Sigmoid colon (tissue), 7 donors: ENCODE data around the gene MCM3. TPM values are rescaled to one million over a fixed set of nuclear protein-coding genes. Genes with fewer than 3 reads are reported as not detected.

Experiments
- DNase-seq: peaks from one replicate; pipeline ENCODE4 v3.0.0-alpha.2; 2019
- H3K27ac ChIP-seq, 4 donors: fragments of 200-600 bp; sonication (generic); one replicate each; pipeline ENCODE4 v1.5.1; 2016 to 2019; ENCODE audit warnings: mild to moderate bottlenecking in 1 of 4
- H3K27me3 ChIP-seq, 3 donors: fragments of 200-600 bp; sonication (generic); one replicate each; pipeline ENCODE4 v1.5.1; 2019; ENCODE audit warnings: mild to moderate bottlenecking in 1 of 3
- H3K36me3 ChIP-seq, 4 donors: fragments of 200-600 bp; sonication (generic); one replicate each; pipeline ENCODE4 v1.5.1; 2016 to 2019
- H3K4me1 ChIP-seq, 4 donors: fragments of 200-600 bp; sonication (generic); one replicate each; pipeline ENCODE4 v1.5.1; 2017 to 2019
- H3K4me3 ChIP-seq, 4 donors: fragments of 200-600 bp; sonication (generic); one replicate each; pipeline ENCODE4 v1.5.1; 2017 to 2019; ENCODE audit warnings: mild to moderate bottlenecking in 2 of 4, moderate library complexity in 1 of 4
- H3K9me3 ChIP-seq, 4 donors: fragments of 200-600 bp in 3 of 4; sonication (generic) in 3 of 4; one replicate each; pipeline versions ENCODE4 v1.5.1 to v1.6.1; 2013 to 2019
- CTCF ChIP-seq, 4 experiments: fragments of 450-650 bp in 3 of 4; fragments of 200-600 bp in 1 of 4; IDR thresholded peaks; one replicate each; pipeline ENCODE4 v1.5.1; 2016 to 2019; ENCODE audit warnings: antibody characterized with exemption in 4 of 4, mild to moderate bottlenecking in 3 of 4, moderate library complexity in 2 of 4
- EP300 ChIP-seq, 4 donors: sonication (generic); formaldehyde crosslinking; IDR thresholded peaks; one replicate each; pipeline ENCODE4 v1.6.1; 2017; ENCODE audit warnings: antibody characterized with exemption in 4 of 4
- POLR2A ChIP-seq, 2 donors: fragments of 450-650 bp; IDR thresholded peaks; one replicate each; pipeline ENCODE4 v1.6.1; 2016; ENCODE audit warnings: antibody characterized with exemption in 2 of 2, mild to moderate bottlenecking in 2 of 2, moderate library complexity in 2 of 2
- POLR2AphosphoS5 ChIP-seq, 4 donors: sonication (generic); formaldehyde crosslinking; IDR thresholded peaks; one replicate each; pipeline ENCODE4 v1.6.1; 2017; ENCODE audit warnings: antibody characterized with exemption in 4 of 4
- WGBS, 2 donors: extraction: QIAGEN DNeasy Blood & Tissue Kit; methylation state at CpG; one replicate each; pipeline ENCODE4 v1.1.7; 2013; 5-methylcytosine and 5-hydroxymethylcytosine counted together
- intact Hi-C: fragments of 100-400 bp; cut with DNase I; formaldehyde crosslinking; loops from one replicate; pipeline ENCODE4 v1.15.1; 2023
- polyA plus RNA-seq, 3 donors: library from polyadenylated mRNA; stranded (reverse); fragments of 200-250 nt; gene quantifications; one replicate each; pipeline ENCODE4 v1.2.3, GENCODE V29; 2013
- total RNA-seq, 4 donors: library from RNA; depleted of rRNA; stranded (reverse); fragments of >200 nt; gene quantifications; one replicate each; pipeline ENCODE4 v1.1.0, GENCODE V29; 2016
- donor health status: healthy with polysubstance abuse.
- donor health status: Bipolar disorder and iron deficiency.
- donor health status: healthy.

The MCM3 gene
- total and polyA plus RNA-seq, 7 donors = 13.2 to 54.7 (median 32.7) TPM

- DNase-seq = no peak
- no peak overlapping the region for H3K27ac ChIP-seq
- H3K4me1 ChIP-seq = peaks cover 0 to 23% (median 5%) of the 10 kb centered on the region in 4 donors
- intact Hi-C loops = no loop called here
- no peaks in the 10 kb centered on the region for H3K36me3 ChIP-seq
- 83 to 91% methylated on average over 8 of the region's 8 CpGs for WGBS, 2 donors
- H3K27me3 ChIP-seq = no peaks in the 10 kb centered on the region
- no peak overlapping the region for H3K4me3 ChIP-seq
- H3K9me3 ChIP-seq = no peaks in the 10 kb centered on the region
- TF ChIP-seq EP300 (IDR thresholded peaks at IDR 0.05) = no peak
- no peak for TF ChIP-seq POLR2A (IDR thresholded peaks at IDR 0.05)
- TF ChIP-seq POLR2AphosphoS5 (IDR thresholded peaks at IDR 0.05) = no peak
- no peak for TF ChIP-seq CTCF (IDR thresholded peaks at IDR 0.05)
These were observed 53.0 kb downstream of the MCM3 start for GRCh38 chr6:52231406-52232127.

GRCh38 chr6:52230685-52231084 is 53.9 kb downstream of the MCM3 start:
- 81 to 85% methylated on average over 1 of the region's 1 CpG for WGBS, 2 donors
- Histone ChIP-seq H3K27me3 (no peaks in the 10 kb centered on the region), H3K27ac (no peak overlapping the region), H3K9me3 (no peaks in the 10 kb centered on the region), H3K4me3 (no peak overlapping the region), H3K4me1 (peaks cover 0 to 23% (median 5%) of the 10 kb centered on the region in 4 donors), H3K36me3 (no peaks in the 10 kb centered on the region)
- TF ChIP-seq EP300 (IDR thresholded peaks at IDR 0.05) = no peak
- no peak for TF ChIP-seq CTCF (IDR thresholded peaks at IDR 0.05)
- no peak for TF ChIP-seq POLR2AphosphoS5 (IDR thresholded peaks at IDR 0.05)
- TF ChIP-seq POLR2A (IDR thresholded peaks at IDR 0.05) = no peak
- intact Hi-C loops = no loop called here
- no peak for DNase-seq

GRCh38 chr6:52227495-52227894 is 57.0 kb downstream of the MCM3 start:
- TF ChIP-seq POLR2A (IDR thresholded peaks at IDR 0.05) (no peak), POLR2AphosphoS5 (IDR thresholded peaks at IDR 0.05) (no peak), EP300 (IDR thresholded peaks at IDR 0.05) (no peak), CTCF (IDR thresholded peaks at IDR 0.05) (no peak)
- Histone ChIP-seq H3K27me3 (no peaks in the 10 kb centered on the region), H3K36me3 (no peaks in the 10 kb centered on the region), H3K4me1 (peaks cover 0 to 17% (median 5%) of the 10 kb centered on the region in 4 donors), H3K4me3 (no peak overlapping the region), H3K9me3 (no peaks in the 10 kb centered on the region), H3K27ac (no peak overlapping the region)
- intact Hi-C loops = no loop called here
- no peak for DNase-seq
- 76 to 92% methylated on average over 1 of the region's 1 CpG for WGBS, 2 donors

GRCh38 chr6:52221302-52221701 is 63.2 kb downstream of the MCM3 start:
- DNase-seq = no peak
- TF ChIP-seq CTCF (IDR thresholded peaks at IDR 0.05) (no peak), POLR2A (IDR thresholded peaks at IDR 0.05) (no peak), POLR2AphosphoS5 (IDR thresholded peaks at IDR 0.05) (no peak), EP300 (IDR thresholded peaks at IDR 0.05) (no peak)
- 34 to 52% methylated on average over 3 of the region's 3 CpGs for WGBS, 2 donors
- H3K9me3 ChIP-seq = no peaks in the 10 kb centered on the region
- no peaks in the 10 kb centered on the region for H3K36me3 ChIP-seq
- peaks cover 0 to 7% (median 0%) of the 10 kb centered on the region in 4 donors for H3K4me1 ChIP-seq
- H3K4me3 ChIP-seq = no peak overlapping the region
- H3K27me3 ChIP-seq = no peaks in the 10 kb centered on the region
- H3K27ac ChIP-seq = no peak overlapping the region
- intact Hi-C loops = no loop called here
